Smooth muscle cell (in vitro differentiated cells): ENCODE results near the gene DHDH. TPM values are rescaled to one million over a fixed set of nuclear protein-coding genes. Genes with fewer than 3 reads are reported as not detected.
"Not testable (repeated sequence)": the region's sequence is repeated elsewhere in the genome, so short reads cannot be mapped to it uniquely, and the experiment has no call there.

Experiments used
- DNase-seq: peaks from one replicate; lab custom pipeline; 2025; ENCODE audit not compliant: unreplicated experiment; lab: John Stamatoyannopoulos, UW
- H2AFZ ChIP-seq: fragments of 200-600 bp; sonication (generic); 2 replicates; pipeline ENCODE4 v1.6.0; 2016; ENCODE audit warnings: antibody characterized with exemption, low read depth, mild to moderate bottlenecking
- H3F3A ChIP-seq: fragments of 200-600 bp; sonication (generic); 2 replicates; pipeline ENCODE4 v1.6.0; 2017; ENCODE audit warnings: antibody characterized with exemption, low read depth
- H3K27ac ChIP-seq: fragments of 200-600 bp; sonication (generic); 2 replicates; pipeline ENCODE4 v1.5.1; 2016; ENCODE audit warnings: low read depth, mild to moderate bottlenecking
- H3K27me3 ChIP-seq: fragments of 200-600 bp; sonication (generic); 2 replicates; pipeline ENCODE4 v1.6.1; 2016; ENCODE audit warnings: low read depth, mild to moderate bottlenecking
- H3K36me3 ChIP-seq: fragments of 200-600 bp; sonication (generic); 2 replicates; pipeline ENCODE4 v1.5.1; 2016; ENCODE audit warnings: low read depth
- H3K4me1 ChIP-seq: fragments of 200-600 bp; sonication (generic); 2 replicates; pipeline ENCODE4 v1.5.1; 2016; ENCODE audit warnings: low read depth
- H3K4me2 ChIP-seq: fragments of 200-600 bp; sonication (generic); 2 replicates; pipeline ENCODE4 v1.6.0; 2016; ENCODE audit warnings: mild to moderate bottlenecking
- H3K4me3 ChIP-seq: fragments of 200-600 bp; sonication (generic); 2 replicates; pipeline ENCODE4 v1.5.1; 2016; ENCODE audit warnings: mild to moderate bottlenecking
- H3K79me2 ChIP-seq: fragments of 200-600 bp; sonication (generic); 2 replicates; pipeline ENCODE4 v1.6.0; 2016; ENCODE audit warnings: low read depth, mild to moderate bottlenecking
- H3K9ac ChIP-seq: fragments of 200-600 bp; sonication (generic); 2 replicates; pipeline ENCODE4 v1.6.0; 2016; ENCODE audit warnings: low read depth
- H3K9me3 ChIP-seq: fragments of 200-600 bp; sonication (generic); replicated peaks from 2 replicates; pipeline ENCODE4 v1.5.1; 2016; ENCODE audit warnings: low read depth
- H4K20me1 ChIP-seq: fragments of 200-600 bp; sonication (generic); 2 replicates; pipeline ENCODE4 v1.6.0; 2016; ENCODE audit warnings: low read depth
- CTCF ChIP-seq: fragments of 200-600 bp; sonication (generic); IDR thresholded peaks from 2 replicates; pipeline ENCODE4 v1.5.1; 2017; ENCODE audit warnings: borderline replicate concordance, mild to moderate bottlenecking, antibody characterized with exemption; ENCODE audit not compliant: insufficient read depth, poor library complexity, severe bottlenecking
- WGBS: methylation state at CpG from one replicate; pipeline ENCODE4 v1.1.7; 2016; ENCODE audit warnings: low lambda C conversion rate; 5-methylcytosine and 5-hydroxymethylcytosine counted together
- polyA plus RNA-seq: library from polyadenylated mRNA; unstranded; fragments of >200 nt; fragmentation: Nextera tagmentation; extraction: Ambion mirVana; gene quantifications from 2 replicates; pipeline ENCODE4 v1.2.1, GENCODE V29; 2016
- total RNA-seq: library from RNA; depleted of rRNA; stranded (reverse); fragments of >200 nt; gene quantifications from 2 replicates; pipeline ENCODE4 v1.2.3, GENCODE V29; 2014

DHDH gene
- total and polyA plus RNA-seq, 2 experiments from 2014 or later, result 0.27 to 1.0 TPM

- Histone ChIP-seq H4K20me1 (no peaks in the 10 kb centered on the region), H3K9ac (no peak overlapping the region), H3K9me3 (no peaks in the 10 kb centered on the region), H3F3A (peaks cover 7% of the 10 kb centered on the region), H3K27ac (no peak overlapping the region), H3K4me1 (no peaks in the 10 kb centered on the region), H3K4me3 (no peak overlapping the region), H3K4me2 (no peak overlapping the region), H2AFZ (no peak overlapping the region), H3K36me3 (peaks cover 4% of the 10 kb centered on the region), H3K27me3 (no peaks in the 10 kb centered on the region), H3K79me2 (no peaks in the 10 kb centered on the region)
- no peak for DNase-seq
- 91% methylated on average over 8 of the region's 12 CpGs for WGBS
- no peak for TF ChIP-seq CTCF
These were observed 11.6 kb upstream of the DHDH start for GRCh38 chr19:48921721-48922500.

- no peak overlapping the region for H3K9ac ChIP-seq
- H3K79me2 ChIP-seq, result no peaks in the 10 kb centered on the region
- no peaks in the 10 kb centered on the region for H3K27me3 ChIP-seq
- TF ChIP-seq CTCF, result no peak
- peaks cover 7% of the 10 kb centered on the region for H3F3A ChIP-seq
- no peaks in the 10 kb centered on the region for H4K20me1 ChIP-seq
- H2AFZ ChIP-seq, result no peak overlapping the region
- no peak overlapping the region for H3K4me2 ChIP-seq
- 90% methylated on average over 17 of the region's 18 CpGs for WGBS
- no peak for DNase-seq
- no peaks in the 10 kb centered on the region for H3K4me1 ChIP-seq
- no peak overlapping the region for H3K4me3 ChIP-seq
- H3K9me3 ChIP-seq, result no peaks in the 10 kb centered on the region
- peaks cover 4% of the 10 kb centered on the region for H3K36me3 ChIP-seq
- H3K27ac ChIP-seq, result no peak overlapping the region
These were observed 10.7 kb upstream of the DHDH start for GRCh38 chr19:48922548-48923490.

- Histone ChIP-seq H3K4me3 (no peak overlapping the region), H3K36me3 (no peaks in the 10 kb centered on the region), H2AFZ (no peak overlapping the region), H3K9ac (no peak overlapping the region), H3K9me3 (no peaks in the 10 kb centered on the region), H3K27ac (no peak overlapping the region), H3K4me1 (no peaks in the 10 kb centered on the region), H3K4me2 (no peak overlapping the region), H3K79me2 (no peaks in the 10 kb centered on the region), H4K20me1 (no peaks in the 10 kb centered on the region), H3F3A (peaks cover 7% of the 10 kb centered on the region), H3K27me3 (no peaks in the 10 kb centered on the region)
- no peak for DNase-seq
- TF ChIP-seq CTCF, result no peak
- WGBS, result 68% methylated on average over 11 of the region's 11 CpGs
These were observed 8.2 kb upstream of the DHDH start for GRCh38 chr19:48925240-48925843.

GRCh38 chr19:48925890-48926289 is 7.6 kb upstream of the DHDH start:
- H3K4me2 ChIP-seq, H3K9me3 ChIP-seq, H3K27ac ChIP-seq, H4K20me1 ChIP-seq, H3K36me3 ChIP-seq, H3K9ac ChIP-seq, H2AFZ ChIP-seq, H3K4me1 ChIP-seq, H3F3A ChIP-seq, H3K4me3 ChIP-seq, DNase-seq, H3K79me2 ChIP-seq, H3K27me3 ChIP-seq: not testable (repeated sequence)
- 81% methylated on average over 8 of the region's 8 CpGs for WGBS
